ENCODE measurements around the gene STEAP1B. TPM values are rescaled to one million over a fixed set of nuclear protein-coding genes. Genes with fewer than 3 reads are reported as not detected.
"Not testable (repeated sequence)": the region's sequence is repeated elsewhere in the genome, so short reads cannot be mapped to it uniquely, and the experiment has no call there.

The STEAP1B gene
- total RNA-seq, 1 experiment from 2014 or later = not detected

DNA sequence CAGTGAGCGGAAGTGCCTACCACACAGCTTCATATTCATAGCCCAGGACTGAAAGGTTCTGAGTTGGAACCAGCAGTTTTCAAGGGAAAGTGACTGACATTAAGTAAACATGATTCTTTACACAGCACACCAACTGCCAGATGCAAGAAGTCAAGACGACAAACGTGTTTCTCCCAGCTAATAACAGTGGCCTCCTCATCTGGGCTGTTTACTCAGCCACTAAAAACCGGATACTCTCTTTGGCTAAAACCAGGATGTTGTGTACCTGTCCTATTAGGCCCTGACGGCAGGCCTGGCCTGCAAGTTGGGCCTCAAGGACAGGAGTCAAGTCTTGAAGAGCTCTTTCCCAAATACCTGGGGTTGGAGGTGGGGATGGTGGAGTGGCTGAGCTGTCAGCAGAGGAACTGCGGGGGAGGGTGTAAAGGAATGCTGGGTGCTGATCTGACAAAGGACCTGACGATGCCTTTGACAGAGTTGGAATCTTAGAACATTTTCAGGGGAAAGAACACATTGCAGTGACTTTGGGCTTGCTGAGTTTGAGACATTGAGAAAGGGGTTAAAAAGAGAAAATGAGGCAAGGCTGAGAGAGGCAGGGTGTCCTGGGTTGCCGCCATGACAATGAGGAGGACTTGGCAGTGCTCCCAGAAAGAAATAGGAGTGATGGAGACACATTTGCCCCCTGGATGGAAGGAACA is 57.7 kb downstream of the STEAP1B start:
- in situ Hi-C loops (cut with HindIII; ENCODE audit: low pct_unique_long_range_greater_than_20kb, low sequenced_read_pairs) = no loop called here
- no peak for DNase-seq (ENCODE audit: low read depth)

DNA sequence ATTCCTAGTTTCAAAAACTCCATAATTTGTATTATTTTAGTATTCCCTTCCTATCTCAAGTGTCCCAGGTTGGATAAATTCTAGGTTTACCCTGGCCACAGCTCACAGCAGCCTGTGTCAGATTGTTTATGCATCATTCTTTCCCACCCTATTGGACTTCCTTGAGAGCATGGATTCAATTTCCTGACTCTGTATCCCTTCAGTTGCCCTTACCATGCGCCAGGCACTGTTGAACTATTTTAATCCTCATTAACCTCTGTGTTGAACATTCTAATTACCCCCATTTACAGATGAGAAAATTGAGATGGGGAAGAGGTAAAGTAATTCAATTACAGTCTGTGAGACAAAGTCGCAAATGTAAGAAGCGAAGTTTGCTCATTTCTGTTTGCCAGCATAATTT is 58.8 kb downstream of the STEAP1B start:
- in situ Hi-C loops (cut with HindIII; ENCODE audit: low pct_unique_long_range_greater_than_20kb, low sequenced_read_pairs) = no loop called here
- no peak for DNase-seq (ENCODE audit: low read depth)

DNA sequence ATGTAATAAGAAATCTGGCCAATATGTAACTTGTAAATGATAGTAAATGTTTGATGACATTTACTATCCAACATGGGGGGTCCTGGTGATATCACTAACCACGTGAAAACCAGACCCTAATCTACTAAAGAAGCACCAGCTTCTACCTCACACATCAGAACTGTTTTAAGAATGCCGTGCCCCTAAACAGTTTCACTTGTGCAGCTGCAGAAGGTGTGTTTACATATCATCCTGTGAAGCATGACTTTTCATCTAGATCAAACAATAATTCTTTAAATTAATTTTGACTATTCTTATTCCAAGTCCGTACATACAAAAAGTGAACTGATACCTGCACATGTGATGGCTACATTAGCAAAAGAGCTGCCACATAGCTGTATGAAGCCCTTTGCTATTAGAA is 61.0 kb downstream of the STEAP1B start:
- in situ Hi-C loops (cut with HindIII; ENCODE audit: low pct_unique_long_range_greater_than_20kb, low sequenced_read_pairs) = no loop called here
- DNase-seq (ENCODE audit: low read depth) = no peak

DNA sequence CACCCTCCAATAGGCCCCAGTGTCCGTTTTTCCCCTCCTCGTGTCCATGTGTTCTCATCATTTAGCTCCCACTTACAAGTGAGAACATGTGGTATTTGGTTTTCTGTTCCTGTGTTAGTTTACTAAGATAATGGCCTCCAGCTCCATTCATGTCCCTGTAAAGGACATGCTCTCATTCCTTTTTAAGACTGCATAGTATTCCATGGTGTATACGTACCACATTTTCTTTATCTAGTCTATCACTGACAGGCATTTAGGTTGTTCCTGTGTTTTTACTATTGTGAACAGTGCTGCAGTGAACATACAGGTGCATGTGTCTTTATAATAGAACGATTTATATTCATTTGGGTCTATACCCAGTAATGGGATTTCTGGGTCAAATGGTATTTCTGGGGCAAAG is 63.4 kb downstream of the STEAP1B start:
- DNase-seq (ENCODE audit: low read depth); in situ Hi-C loops (cut with HindIII; ENCODE audit: low pct_unique_long_range_greater_than_20kb, low sequenced_read_pairs): not testable (repeated sequence)

DNA sequence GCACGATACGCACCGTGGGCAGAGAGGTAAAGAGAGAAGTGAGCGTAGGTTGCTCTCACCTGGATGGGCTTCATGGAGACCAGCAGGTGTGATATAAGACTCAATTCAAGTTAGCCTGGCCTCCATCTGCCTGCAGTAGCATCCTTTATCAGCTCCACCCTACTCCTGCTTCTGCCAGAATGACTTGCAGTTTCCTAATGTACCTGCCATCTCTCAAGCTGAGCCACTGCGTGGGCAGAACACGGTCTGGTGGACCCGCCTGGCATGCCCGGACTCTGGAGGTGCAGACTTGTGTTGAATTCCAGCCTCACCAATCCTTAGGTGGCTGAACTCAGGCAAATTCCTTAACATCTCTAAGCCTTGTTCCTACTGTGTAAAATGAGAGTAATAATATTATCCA is 64.3 kb downstream of the STEAP1B start:
- in situ Hi-C loops (cut with HindIII; ENCODE audit: low pct_unique_long_range_greater_than_20kb, low sequenced_read_pairs) = no loop called here

DNA sequence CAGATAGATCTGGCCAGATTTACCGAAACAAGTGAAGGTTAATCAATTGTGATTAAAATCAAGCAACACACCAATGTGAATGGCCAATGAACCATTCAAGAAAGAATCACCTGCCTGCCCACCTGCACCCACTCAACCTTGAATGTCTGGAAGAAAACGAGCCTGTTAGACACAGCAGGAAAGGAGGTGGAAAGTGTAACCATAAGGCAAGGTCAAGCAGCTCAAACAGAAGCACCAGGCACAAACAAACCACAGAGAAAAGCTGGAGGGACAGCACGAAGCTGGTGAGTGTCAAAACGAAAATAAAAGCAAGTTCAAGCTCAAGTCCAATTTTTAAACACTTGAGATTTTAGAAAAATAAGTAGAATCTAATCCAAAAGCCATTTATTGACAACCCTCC is 64.9 kb downstream of the STEAP1B start:
- no peak for DNase-seq (ENCODE audit: low read depth)
- in situ Hi-C loops (cut with HindIII; ENCODE audit: low pct_unique_long_range_greater_than_20kb, low sequenced_read_pairs) = no loop called here

More for the DNA sequence above, 64.3 kb downstream of the STEAP1B start:
- no peak for DNase-seq (ENCODE audit: low read depth)

DNA sequence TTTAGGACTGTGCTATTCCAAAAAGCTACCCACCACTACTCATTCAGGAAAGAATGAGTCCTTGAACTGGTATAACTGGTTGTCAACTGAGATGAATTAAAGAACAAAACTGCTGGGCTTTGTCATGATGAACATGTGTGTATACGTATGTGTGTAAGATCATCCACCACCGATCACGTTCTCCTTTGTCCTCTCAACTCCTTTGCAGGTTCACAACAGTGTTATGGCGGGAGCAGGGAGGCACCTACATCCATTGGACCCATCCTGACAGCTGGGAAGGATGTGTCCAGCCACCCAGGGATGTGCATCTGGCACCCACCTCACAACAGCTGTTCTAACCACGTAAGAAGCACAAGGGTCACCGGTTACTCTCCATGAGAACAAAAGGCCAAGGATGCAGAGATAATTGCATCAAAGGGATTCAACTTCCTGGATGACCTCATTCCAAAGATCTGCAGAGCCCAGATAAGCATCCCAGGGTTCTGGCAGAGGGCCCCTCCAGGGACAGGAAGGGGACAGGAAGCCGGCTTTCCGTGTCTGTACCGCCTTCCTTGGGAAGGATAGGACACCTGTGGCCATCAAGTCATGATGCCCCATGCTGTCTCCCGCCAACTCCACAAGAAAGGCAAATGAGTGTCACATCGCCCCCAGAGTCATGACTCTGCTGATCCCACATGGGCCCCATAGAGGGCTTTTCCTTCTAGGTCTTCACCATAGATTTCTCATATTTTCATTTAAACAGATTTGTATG is 66.1 kb downstream of the STEAP1B start:
- DNase-seq (ENCODE audit: low read depth) = no peak
- in situ Hi-C loops (cut with HindIII; ENCODE audit: low pct_unique_long_range_greater_than_20kb, low sequenced_read_pairs) = no loop called here

DNA sequence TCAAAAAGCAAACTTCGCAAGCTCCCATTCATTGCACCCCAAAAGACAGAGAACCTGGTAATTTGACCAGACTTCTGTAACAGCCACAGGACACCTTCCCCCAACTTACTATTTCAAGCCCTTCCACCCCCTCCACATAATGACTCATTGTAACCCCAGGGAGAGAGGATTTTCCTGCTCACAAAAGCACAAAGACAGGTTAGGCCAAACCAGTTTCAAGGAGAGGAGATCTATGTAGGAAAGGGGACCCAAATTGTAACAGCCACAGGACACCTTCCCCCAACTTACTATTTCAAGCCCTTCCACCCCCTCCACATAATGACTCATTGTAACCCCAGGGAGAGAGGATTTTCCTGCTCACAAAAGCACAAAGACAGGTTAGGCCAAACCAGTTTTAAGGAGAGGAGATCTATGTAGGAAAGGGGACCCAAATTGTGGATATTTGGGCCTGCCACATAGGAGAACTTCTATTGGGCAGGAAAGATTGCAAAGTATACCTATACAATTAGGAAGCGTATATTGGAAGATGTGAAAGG is 66.8 kb downstream of the STEAP1B start:
- in situ Hi-C loops (cut with HindIII; ENCODE audit: low pct_unique_long_range_greater_than_20kb, low sequenced_read_pairs); DNase-seq (ENCODE audit: low read depth): not testable (repeated sequence)

DNA sequence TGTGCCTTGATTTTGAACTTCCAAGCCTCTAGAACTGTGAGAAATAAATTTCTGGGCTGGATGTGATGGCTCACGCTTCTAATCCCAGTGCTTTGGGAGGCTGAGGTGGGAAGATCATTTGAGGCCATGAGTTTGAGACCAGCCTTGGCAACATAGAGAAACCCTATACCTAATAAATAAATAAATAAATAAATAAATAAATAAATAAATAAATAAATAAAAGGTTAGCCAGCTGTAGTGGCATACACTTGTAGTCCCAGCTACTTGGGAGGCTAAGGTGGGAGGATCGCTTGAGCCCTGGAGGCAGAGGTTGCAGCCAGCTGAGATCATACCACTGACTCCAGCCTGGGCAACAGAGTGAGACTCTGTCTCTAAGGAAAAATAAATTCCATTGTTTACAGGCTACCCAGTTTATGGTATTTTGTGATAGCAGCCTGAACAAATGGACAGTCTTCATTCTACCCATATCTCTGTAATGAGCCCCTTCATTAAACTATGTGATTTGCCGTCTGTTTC is 67.7 kb downstream of the STEAP1B start:
- no peak for DNase-seq (ENCODE audit: low read depth)
- in situ Hi-C loops (cut with HindIII; ENCODE audit: low pct_unique_long_range_greater_than_20kb, low sequenced_read_pairs) = no loop called here

DNA sequence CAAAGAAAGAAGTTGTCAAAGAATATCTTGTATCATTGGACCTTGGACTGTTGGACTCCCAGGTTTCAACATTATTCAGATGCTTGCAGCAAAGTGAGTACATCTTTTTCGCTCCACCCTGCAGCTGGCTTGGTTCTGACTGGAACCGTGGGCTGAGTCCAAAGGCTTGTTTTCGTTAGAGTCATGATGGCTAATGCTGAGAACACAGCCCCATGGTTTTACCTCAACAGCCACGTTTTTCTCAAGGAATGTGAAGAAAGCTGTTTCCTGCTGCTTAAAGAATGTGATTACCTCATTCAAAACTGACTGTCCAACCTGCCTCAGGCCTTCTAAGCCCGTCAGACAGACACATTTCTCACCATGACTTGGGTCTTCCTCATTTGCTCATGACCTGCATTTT is 69.5 kb downstream of the STEAP1B start:
- DNase-seq (ENCODE audit: low read depth) = no peak
- in situ Hi-C loops (cut with HindIII; ENCODE audit: low pct_unique_long_range_greater_than_20kb, low sequenced_read_pairs) = no loop called here

DNA sequence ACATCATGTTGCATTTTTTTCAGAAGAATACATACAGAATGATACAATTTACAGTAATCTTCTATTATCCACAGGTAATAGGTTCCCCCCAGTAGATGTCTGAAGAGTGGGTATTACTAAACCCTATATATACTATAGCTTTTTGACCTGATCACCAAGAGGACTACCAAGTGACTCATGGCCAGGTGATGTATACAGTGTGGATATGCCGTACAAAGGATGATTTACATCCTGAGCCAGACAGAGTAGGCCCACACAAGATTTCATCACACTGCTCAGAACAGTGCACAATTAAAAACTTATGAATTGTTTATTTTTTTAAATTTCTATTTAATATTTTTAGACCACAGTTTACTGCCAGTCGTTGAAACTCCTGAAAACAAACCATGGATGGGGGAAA is 70.6 kb downstream of the STEAP1B start:
- in situ Hi-C loops (cut with HindIII; ENCODE audit: low pct_unique_long_range_greater_than_20kb, low sequenced_read_pairs) = no loop called here
- no peak for DNase-seq (ENCODE audit: low read depth)

DNA sequence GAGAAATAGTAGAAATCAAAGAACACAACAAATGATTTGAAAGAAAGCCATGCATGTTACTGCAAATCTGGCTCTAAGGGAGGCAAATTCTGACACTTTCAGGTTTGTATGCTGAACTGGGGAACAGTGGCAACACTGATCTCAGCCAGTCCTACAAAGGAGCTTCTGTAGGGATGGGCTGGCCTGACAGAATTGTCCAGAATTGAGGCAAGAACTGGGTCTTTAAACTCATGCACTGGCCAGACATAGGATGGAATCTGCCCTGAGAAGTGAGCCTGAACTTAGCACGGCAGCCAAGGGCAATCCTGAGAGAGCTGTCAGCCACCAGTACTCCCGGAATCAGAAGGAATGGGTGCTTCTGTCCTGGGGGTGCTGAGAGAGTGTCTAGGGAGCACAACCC is 72.1 kb downstream of the STEAP1B start:
- DNase-seq (ENCODE audit: low read depth) = no peak
- in situ Hi-C loops (cut with HindIII; ENCODE audit: low pct_unique_long_range_greater_than_20kb, low sequenced_read_pairs) = no loop called here

DNA sequence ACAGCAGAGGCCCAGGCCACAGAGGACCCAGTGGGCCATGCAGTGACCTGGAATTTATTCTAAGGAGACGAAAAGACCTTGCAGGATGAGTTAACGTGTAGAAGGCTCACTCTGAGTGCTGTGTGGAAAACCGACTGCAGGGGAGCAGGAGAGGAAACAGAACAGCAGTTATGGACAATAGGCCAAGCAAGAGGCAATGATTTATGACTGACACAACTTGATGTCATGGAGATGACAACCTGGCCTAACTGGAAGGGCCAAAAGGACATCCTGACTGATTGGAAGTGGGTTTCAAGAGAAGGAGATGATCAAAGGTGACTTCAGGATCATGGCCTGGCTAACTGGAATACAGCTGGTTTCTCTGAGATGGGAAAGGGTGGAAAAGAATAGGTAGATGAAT is 72.9 kb downstream of the STEAP1B start:
- in situ Hi-C loops (cut with HindIII; ENCODE audit: low pct_unique_long_range_greater_than_20kb, low sequenced_read_pairs) = no loop called here
- DNase-seq (ENCODE audit: low read depth) = no peak

DNA sequence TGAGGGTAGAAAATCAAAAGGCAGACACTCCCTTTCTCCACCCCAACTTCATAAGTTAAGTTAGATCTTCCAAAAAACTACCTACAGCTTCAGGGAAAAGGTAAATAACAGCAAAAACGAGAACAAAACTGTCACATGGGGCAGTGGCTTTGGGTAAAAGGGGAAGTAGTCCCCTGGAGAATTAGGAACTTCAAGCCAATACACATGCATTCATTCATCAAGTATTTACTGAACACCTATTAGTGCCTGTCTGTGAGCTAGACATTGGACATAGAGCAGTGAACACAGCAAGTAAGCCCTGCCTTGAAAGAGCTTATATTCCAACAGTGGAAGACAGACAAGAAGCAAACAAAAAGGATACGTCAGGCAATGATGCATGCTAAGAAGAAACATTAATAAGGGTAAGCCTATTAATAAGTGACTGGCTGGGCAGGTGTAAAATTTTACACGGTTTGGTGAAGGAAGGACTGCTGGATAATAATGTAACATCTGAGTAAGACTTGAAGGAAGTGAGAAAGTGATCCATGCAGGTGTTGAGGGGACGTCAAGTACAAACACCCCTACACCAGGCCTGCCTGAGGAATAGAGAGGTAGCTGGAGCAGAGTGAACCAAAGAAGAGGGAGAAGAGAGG is 73.4 kb downstream of the STEAP1B start:
- no peak for DNase-seq (ENCODE audit: low read depth)
- in situ Hi-C loops (cut with HindIII; ENCODE audit: low pct_unique_long_range_greater_than_20kb, low sequenced_read_pairs) = no loop called here

DNA sequence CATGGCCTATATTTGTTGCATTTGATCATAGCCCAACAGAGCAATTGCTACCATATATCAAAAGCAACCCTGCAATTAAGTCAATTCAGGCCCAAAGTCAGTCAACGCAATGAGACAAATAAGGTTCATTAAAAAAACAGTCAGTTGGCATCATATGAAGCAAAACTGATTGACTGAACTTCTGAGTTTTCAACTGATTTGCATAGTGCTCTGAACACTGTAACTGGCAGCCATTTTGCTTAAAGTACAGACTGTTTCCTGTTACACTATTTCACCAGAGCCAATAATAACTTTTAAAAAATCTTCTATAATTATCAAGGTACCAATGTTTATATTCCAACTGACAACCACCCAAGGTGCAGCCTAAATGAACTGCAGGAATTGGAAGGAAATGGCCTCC is 74.6 kb downstream of the STEAP1B start:
- in situ Hi-C loops (cut with HindIII; ENCODE audit: low pct_unique_long_range_greater_than_20kb, low sequenced_read_pairs) = no loop called here
- no peak for DNase-seq (ENCODE audit: low read depth)

DNA sequence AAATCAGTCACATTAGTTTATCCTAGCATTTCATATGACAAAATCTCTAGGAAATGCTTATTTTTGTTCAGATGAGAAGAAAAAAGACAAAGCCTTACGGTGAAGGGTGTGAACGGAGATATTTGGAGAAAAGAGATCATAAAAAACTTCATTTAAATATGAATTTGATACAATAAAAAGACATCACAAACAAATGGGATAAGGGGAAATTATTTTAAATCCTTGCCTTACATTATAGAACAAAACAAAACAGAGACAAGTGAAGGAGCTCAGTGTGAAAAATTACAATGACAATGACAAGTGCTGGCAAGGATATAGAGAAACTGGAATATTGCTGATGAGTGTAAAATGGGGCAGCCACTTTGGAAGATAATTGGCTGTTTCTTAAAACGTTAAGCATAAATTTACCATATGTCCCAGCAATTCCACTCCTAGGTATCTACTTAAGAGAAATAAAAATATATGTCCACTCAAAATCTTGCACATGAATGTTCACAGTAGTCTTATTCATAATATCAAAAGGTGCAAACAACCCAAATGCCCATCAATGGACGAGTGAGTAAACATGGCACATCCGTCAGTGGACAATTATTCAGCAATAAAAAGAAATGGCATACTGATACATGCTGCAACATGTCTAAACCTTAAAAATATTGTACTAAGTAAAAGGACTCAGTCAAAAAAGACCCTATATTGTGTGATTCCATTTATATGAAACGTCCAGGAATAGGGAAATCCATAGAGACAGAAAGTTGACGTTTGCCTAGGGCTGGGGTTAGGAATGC is 77.0 kb downstream of the STEAP1B start:
- DNase-seq (ENCODE audit: low read depth) = no peak
- in situ Hi-C loops (cut with HindIII; ENCODE audit: low pct_unique_long_range_greater_than_20kb, low sequenced_read_pairs) = no loop called here

DNA sequence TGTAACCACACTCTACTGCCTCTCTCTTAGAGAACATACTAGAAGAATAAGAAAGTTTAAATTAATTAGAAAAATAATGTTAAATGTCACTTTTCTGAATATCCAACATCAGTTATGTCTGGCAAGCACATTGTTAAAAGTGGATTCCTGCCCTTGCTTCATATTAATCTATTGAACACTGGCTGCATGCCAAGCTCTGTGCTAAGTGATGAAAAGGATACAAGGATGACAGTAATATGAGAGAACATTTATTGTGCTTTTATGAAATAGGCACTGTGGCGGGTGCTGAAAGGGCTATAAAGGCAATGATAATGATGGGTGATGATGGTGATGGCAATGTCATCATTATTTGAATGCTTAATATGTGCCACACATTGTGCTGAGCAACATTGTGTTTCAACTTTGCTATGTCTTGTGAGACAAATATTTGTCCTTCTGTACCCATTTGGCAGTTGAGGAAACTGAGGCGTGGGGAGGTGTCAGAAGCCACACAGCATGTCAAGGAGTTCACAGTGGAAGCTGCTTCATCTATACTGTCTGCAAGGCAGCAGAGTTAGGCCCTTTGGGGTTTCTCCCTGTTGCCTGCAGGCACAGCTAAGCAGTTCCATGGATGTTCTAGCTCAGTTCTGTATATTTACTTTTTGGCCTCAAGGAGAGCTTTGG is 78.9 kb downstream of the STEAP1B start:
- no peak for DNase-seq (ENCODE audit: low read depth)
- in situ Hi-C loops (cut with HindIII; ENCODE audit: low pct_unique_long_range_greater_than_20kb, low sequenced_read_pairs) = no loop called here

DNA sequence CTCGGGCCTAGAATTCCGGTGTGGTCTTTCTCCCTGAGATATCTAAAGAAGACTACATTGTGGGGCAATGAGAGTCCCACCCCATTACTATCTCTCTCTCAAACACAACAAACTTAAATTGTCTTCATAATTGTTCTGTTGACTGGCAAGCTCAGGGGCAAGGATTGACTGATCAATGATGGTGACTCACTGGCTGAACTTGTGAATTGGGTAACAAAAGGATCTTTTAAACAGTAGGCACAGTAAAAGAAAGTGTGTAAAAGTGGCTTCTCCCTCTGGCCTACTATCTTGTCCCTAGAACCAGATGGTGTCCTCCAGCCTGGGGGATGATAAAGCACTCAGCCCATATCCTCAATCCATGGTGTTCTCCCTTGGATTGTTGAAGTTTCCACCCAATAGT is 80.0 kb downstream of the STEAP1B start:
- in situ Hi-C loops (cut with HindIII; ENCODE audit: low pct_unique_long_range_greater_than_20kb, low sequenced_read_pairs) = no loop called here
- DNase-seq (ENCODE audit: low read depth) = no peak

Measured in Caki2 (cell line).